ENCODE results near the gene DNAJC22.
"Not testable (repeated sequence)": the region's sequence is repeated elsewhere in the genome, so short reads cannot be mapped to it uniquely, and the experiment has no call there.

Gene DNAJC22

GRCh38 chr12:49346659-49347310, at the start of gene DNAJC22:
Gene DNAJC22 (plus strand): TSS chr12:49346888. CDS start chr12:49348873, 1,985 bp downstream.
- DNase-seq, result no peak

GRCh38 chr12:49297695-49298060, 49.0 kb upstream of the DNAJC22 start:
- DNase-seq, result no peak

- peak; percentile 46 for DNase-seq
Measured at GRCh38 chr12:49298160-49298559, 48.5 kb upstream of the DNAJC22 start.

- no peak for DNase-seq
Measured at GRCh38 chr12:49301760-49302159, 44.9 kb upstream of the DNAJC22 start.

- DNase-seq, result no peak
Measured at GRCh38 chr12:49304161-49304560, 42.5 kb upstream of the DNAJC22 start.

GRCh38 chr12:49305762-49306510, 40.8 kb upstream of the DNAJC22 start:
- no peak for DNase-seq

GRCh38 chr12:49309386-49309785, 37.3 kb upstream of the DNAJC22 start:
- DNase-seq, result no peak

GRCh38 chr12:49310451-49311000, 36.2 kb upstream of the DNAJC22 start:
- DNase-seq, result not testable (repeated sequence)

- DNase-seq, result no peak
Measured at GRCh38 chr12:49314811-49315210, 31.9 kb upstream of the DNAJC22 start.

- not testable (repeated sequence) for DNase-seq
Measured at GRCh38 chr12:49317118-49317517, 29.6 kb upstream of the DNAJC22 start.

GRCh38 chr12:49320411-49321103, 26.1 kb upstream of the DNAJC22 start:
- not testable (repeated sequence) for DNase-seq

GRCh38 chr12:49322367-49322707, 24.4 kb upstream of the DNAJC22 start:
- DNase-seq, result no peak

GRCh38 chr12:49322708-49323523, 23.8 kb upstream of the DNAJC22 start, which contains the start of gene TROAP:
Gene TROAP (plus strand): TSS chr12:49323255. CDS start chr12:49323609, 354 bp downstream.
- DNase-seq, result peak; percentile 99

GRCh38 chr12:49323524-49324097, 23.1 kb upstream of the DNAJC22 start:
- no peak for DNase-seq

- no peak for DNase-seq
Measured at GRCh38 chr12:49325606-49326005, 21.1 kb upstream of the DNAJC22 start.

- no peak for DNase-seq
Measured at GRCh38 chr12:49327368-49327767, 19.3 kb upstream of the DNAJC22 start.

- DNase-seq, result no peak
Measured at GRCh38 chr12:49327887-49328286, 18.8 kb upstream of the DNAJC22 start.

- DNase-seq, result no peak
Measured at GRCh38 chr12:49328816-49329215, 17.9 kb upstream of the DNAJC22 start.

- no peak for DNase-seq
Measured at GRCh38 chr12:49330032-49330619, 16.6 kb upstream of the DNAJC22 start.

GRCh38 chr12:49330631-49331379, 15.9 kb upstream of the DNAJC22 start:
- DNase-seq, result no peak
